Dermis microvascular lymphatic vessel endothelial cell (primary cell): ENCODE data around the gene HNRNPM. TPM values are rescaled to one million over a fixed set of nuclear protein-coding genes. Genes with fewer than 3 reads are reported as not detected.

Experiments
- DNase-seq, 2 donors: peaks; one replicate each; pipeline versions ENCODE4 v3.0.0 to v3.0.0-alpha.2; 2010; ENCODE audit warnings: low read depth in 2 of 2
- total RNA-seq: library from RNA; depleted of rRNA; stranded (reverse); fragments of >200 nt; gene quantifications from 2 replicates; pipeline ENCODE4 v1.2.1, GENCODE V29; 2014

The HNRNPM gene
- total RNA-seq, 1 donor from 2014 or later, result 68.3 TPM

DNA sequence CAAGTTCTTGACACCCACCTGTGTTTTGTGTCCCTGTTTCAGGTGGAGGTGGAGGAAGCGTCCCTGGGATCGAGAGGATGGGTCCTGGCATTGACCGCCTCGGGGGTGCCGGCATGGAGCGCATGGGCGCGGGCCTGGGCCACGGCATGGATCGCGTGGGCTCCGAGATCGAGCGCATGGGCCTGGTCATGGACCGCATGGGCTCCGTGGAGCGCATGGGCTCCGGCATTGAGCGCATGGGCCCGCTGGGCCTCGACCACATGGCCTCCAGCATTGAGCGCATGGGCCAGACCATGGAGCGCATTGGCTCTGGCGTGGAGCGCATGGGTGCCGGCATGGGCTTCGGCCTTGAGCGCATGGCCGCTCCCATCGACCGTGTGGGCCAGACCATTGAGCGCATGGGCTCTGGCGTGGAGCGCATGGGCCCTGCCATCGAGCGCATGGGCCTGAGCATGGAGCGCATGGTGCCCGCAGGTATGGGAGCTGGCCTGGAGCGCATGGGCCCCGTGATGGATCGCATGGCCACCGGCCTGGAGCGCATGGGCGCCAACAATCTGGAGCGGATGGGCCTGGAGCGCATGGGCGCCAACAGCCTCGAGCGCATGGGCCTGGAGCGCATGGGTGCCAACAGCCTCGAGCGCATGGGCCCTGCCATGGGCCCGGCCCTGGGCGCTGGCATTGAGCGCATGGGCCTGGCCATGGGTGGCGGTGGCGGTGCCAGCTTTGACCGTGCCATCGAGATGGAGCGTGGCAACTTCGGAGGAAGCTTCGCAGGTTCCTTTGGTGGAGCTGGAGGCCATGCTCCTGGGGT, 41.0 kb downstream of the HNRNPM start:
- no peak for DNase-seq

DNA sequence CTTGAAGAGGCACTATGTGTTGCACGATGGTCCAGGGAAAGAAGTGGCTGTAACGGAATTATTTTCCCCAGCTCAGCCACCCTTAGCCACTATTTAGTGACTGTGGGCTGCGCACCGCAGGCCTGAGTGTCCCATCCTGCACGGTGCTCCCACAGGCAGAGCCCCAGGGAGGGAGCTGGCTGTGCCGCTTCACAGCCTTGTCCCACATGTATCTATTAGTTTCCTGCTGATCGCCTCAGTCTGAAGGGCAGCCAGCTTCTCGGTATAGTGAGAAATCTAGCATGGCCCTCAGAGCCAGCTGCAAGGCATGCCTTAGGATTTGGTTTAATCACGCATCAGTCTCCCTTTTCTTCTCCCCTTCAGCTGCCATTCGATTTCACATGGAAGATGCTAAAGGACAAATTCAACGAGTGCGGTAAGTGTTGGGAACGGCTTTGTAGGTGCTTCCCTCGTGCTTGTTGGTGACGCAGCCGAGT, 41.9 kb downstream of the HNRNPM start:
- no peak for DNase-seq

DNA sequence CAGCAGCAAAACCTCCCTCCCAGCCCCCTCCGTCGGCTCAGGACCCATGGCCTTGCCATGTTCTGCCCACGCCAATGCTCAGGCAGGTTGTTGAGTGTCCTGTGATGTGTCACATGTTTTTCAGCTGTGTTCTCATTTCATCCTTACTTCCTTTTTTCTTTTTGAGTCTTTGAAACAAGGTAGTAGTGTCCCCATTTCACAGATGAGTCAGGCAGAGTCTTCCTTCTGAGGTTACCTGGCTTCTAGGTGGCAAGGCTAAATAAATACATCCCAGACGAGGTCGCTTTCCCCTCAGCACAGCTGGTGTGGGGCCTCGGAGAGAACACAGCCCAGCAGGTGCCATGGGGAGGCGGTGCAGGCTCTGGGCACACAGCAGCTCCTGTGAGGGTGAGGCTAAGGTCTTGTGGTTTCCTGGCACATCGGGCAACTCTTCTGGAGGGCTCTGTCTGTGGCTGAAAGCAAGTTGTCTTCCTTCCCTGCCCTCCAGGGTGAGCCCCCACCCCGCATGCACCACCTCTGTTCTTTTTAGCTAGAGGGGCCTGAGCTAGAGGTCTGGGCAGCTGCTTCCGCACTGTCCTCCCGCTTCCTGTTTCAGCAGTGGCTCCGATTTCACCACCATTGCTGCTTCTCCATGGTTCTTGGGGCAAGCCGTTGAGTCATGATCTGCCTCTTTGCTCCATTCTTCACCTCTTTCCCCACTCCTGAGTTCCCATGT, 42.5 kb downstream of the HNRNPM start:
- DNase-seq, result no peak

DNA sequence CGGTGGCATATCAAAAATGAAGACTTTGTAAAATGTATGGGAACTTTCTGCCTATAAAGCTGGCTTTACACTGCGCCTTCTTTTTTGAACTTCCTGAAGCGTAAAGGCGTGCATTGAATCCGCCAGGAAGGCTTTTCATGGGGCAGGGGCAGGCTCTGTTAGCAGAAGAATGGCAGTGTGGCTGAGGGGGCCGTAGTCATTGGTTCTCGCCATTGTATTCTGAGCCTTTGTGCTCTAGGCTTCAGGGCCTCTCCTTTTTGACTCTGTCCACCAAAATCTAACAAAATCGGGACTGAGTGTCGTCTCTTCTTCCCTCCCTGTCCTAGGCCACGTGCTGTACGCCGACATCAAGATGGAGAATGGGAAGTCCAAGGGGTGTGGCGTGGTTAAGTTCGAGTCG, 43.6 kb downstream of the HNRNPM start:
- DNase-seq, result no peak

DNA sequence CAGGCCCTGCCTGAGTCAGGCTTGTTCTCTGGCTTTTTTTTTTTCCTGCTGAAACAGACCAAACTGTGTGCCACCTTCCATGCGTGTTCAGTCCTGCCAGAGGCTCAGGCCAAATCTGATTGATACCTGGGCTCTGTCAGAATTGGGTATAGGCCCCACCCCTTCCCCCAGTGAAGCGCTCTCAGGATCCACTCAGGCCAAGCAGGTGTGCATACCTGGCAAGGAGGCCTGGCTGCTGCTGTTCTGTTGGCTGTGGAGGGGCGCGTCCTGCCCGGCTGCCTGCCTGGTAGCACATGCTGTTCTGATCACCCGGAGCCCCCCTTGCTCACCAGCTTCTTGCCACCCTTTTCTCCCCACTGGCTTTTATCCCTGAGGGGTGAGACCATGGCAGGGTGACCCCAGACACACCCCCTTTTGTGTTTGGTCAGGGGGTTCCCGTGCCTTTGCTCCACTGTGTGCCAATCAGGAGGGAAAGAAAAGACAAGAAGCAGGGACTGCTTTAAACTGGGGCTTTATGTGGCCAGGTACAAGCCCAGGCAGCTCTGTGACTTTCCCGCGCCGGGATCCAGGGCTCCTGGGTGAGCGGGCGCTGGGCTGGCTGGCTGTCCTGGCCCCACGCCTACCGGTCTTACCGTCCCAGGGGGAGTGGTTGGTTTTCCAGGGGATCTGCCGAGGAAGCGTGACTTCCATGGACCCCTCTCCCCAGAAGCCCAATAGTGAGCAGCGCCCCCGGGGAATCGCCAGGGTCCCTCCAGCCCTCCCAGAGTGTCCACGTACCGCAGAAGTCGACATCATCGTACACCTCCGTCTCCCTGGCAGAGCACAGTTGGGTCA, 45.0 kb downstream of the HNRNPM start:
- no peak for DNase-seq

DNA sequence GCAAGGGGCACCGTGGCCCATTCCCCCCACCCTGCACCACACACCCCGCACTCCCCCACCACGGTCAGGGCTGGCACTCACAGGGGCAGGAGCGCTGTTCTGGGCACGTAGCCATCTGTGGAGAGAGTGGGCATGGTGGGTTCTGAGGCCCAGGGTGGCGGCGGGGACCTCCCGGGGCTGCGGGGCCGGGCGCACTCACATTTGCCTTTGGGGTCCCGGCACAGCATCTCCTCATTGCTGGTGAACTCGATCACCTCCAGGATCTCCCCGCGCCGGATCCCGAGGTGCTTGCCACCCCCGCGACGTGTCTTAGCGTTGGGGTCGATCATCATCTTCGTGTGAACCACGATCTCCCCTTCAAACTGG, 45.6 kb downstream of the HNRNPM start:
- DNase-seq, result no peak

DNA sequence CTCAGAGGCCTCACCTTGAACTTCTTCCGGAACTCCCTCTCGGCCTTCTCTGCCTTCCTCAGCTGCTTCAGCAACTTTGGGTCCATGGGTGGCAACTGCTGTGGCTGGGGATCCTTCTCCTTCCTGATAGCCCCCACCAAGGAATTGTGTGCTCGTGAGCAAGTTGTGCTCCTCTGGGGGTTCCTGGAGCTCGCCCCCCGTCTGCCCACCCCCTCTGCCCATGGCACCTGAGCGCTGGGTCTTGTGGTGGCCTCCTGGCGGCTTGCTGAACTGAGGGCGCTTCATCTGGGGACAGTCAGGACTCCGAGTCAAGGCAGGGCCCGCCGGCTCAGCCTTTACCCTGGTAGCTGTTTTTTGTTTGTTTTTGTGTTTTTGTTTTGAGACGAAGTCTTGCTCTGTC, 46.1 kb downstream of the HNRNPM start:
- no peak for DNase-seq

DNA sequence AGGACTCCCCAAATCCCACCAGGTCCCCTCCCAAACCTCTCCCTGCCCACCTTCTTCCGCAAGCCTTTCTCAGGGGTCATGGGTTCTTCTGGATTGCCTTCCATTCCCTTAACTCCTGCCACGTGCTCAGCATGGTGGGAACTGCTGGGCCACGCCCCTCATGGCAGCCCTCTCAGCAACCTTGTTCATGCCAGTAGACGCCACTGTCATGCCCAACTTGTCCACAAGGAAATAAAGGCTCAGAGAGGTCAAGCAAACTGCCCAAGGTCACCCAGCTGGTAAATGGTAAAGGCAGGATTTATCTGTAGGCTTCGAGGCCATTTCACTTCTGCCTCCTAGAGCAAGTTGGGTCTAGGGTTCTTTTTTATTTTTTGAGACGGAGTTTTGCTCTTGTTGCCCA, 46.8 kb downstream of the HNRNPM start:
- no peak for DNase-seq

DNA sequence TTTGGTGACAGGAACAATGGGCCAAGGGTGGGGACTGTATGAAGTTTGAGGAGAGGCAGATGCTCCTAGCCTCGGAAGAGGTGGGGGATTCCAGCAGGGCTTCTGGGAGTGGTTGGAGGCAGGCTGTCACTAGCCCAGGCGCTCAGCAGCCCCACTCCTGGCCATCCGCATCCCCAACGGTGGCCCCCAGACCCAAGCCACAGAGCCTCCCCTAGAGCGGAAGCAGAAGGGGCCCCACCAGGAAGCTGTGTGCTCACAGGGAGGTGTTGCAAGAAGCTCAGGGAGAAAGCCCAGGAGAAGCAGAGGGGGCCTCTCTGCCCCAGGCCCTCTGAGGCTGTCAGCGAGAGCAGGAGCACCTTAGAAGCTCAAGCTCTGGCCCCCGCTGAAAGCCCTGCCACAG, 49.4 kb downstream of the HNRNPM start:
- DNase-seq, result no peak

DNA sequence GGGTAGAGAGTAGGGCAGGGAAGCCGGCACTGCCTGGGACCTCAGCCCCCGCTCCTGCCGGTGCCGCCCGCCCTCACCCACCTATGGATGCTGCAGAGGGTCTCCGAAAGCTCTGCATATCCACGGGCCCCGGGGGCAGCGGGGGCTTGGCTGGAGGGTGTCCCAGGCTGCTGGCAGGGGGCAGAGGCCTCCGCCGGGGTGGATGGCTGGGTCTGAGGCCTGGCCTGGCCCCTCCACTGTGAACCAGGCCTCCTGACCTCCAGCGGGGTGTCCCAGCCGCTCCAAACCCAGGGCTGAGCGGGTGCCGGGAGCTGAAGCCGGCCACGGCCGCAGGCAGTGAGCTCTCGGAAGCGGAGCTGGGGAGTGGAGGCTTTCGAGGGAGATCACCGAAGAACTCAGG, 53.5 kb downstream of the HNRNPM start:
- no peak for DNase-seq

DNA sequence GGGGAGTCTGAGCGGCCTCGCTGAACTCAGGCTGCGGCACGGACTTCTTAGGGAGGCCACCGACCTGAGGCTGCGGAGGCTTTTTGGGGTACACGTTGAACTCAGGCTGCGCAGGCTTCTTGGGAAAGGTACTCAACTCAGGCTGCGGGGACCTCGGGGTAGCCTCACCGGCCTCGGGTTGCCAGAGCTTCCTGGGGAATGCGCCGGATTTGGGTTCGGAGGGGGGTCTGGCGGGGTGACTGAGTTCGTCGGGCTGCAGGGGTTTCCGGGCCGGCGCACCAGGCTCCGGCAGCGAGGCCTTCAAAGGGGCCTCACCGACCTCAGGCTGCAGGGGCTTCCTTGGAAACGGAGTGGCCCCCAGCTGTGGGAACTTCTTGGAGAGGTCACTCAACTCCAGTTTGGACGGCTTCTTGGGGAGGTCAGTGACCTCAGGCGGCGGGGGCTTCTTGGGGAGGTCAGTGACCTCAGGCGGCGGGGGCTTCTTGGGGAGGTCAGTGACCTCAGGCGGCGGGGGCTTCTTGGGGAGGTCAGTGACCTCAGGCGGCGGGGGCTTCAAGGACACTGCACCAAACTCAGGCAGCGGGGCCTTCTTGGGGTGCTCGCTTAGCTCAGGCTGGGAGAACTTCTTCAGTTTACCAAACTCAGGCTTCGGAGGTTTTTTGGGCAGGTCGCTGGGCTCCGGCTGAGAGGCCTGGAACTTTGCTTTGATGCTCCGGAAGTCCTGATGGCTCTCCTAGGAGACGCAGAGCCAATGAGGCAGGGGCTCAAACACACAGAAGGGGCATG, 54.5 kb downstream of the HNRNPM start:
- DNase-seq, result no peak

DNA sequence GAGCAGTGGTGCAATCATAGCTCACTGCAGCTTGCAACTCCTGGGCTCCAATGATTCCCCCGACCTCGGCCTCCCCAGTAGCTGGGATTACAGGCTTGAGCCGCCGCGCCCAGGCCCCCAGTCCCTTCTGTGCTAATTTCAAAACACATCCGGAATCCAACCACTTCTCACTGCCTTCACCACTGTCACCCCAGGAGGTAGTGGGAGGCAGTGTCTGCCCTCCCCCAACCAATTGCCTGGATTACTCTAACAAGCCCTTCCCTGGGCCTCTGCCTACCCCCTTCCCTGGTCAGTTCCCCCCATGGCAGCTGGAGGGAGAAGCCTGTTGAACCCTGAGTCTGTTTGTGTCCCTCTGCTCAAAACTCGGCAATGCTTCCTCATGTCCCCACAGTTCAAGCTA, 55.4 kb downstream of the HNRNPM start:
- DNase-seq, result no peak

DNA sequence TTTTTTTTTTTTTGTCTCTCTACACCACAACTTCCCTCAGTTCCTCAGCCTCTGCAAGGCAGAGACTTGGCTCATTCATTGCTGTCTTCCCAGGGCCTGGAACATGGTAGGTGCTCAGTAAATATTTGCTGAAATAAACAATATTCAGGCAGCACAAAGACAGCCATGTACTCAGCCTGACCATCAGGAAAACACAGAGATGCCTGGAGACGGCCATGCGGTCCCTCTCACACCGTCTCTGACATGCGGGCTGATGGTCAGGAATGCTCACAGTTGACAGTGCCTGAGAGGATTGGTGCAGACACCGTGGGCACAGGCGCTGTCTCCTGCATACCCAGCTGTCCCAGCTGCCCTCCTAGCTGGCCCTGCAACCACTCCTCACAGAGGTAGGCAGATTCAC, 56.7 kb downstream of the HNRNPM start:
- DNase-seq, result no peak

DNA sequence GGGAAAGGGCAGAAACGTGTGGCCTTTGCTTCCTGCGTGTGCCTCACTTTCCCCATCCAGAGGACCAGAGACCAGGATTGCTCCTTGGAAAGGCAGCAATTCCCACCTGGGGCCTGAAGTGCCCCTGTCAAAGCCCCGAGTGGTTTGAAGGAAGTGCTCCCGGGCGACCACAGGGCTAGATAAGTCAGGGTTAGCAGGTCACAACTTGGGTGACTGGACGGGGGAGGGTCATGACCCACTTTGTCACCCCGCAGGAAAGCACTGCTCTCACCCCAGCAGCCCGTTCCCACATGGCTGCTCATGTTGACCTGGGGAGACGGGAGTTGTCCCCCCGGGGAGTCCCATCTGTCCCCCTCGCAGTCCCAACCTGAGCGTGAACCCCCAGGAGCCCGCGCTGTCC, 57.2 kb downstream of the HNRNPM start:
- DNase-seq, result no peak

DNA sequence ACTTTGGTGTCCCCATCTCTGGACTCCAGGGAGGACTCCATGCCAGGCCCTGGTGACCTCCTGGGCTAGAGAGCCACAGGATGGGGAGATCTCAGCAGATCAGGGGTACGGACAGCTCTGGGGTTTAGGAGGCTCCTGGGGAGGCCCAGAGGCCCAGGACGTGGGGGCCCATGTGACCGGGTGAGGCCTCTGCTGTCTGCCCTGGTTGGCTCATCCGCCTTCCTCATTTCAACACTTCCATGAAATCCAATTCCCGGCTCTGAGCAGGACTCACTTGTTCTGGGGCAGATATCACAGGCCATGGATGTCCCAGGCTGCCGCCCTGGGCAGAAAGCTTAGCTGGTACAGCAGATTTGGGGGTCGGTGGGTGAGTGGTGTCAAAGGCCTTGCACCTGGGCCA, 58.7 kb downstream of the HNRNPM start:
- DNase-seq, result no peak

DNA sequence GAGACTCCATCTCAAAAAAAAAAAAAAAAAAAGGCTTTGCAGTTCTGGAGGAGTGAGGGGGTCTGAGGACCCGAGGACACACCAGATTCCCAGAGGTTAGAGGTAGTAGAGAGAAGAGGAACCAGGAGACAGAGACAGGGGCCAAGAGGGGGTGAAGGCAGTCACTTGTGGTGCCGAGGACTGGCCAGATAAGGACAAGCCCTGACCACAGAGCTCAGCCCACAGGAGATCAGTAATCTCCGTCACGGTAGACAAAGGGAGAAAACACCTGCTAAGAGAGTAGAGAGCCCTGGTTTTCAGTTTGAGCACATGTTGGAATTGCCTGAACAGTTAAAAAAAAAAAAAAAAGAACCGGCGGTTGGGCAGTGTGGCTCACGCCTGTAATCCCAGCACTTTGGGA, 59.4 kb downstream of the HNRNPM start:
- no peak for DNase-seq

DNA sequence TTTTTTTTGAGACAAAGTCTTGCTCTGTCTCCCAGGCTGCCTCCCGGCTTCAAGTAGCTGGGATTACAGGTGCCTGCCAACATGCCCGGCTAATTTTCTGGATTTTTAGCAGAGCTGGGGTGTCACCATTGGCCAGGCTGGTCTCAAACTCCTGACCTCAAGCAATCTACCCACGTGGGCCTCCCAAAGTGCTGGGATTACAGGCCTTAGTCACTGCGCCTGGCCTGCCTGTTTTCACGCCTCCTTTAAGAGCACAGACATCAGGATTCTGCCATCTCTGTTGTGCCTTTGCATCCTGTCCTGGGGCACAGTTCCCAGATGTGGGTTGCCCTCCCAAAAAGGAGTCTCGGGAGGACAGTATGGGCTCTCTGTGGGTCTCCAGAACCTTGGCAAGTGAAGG, 60.1 kb downstream of the HNRNPM start:
- no peak for DNase-seq

DNA sequence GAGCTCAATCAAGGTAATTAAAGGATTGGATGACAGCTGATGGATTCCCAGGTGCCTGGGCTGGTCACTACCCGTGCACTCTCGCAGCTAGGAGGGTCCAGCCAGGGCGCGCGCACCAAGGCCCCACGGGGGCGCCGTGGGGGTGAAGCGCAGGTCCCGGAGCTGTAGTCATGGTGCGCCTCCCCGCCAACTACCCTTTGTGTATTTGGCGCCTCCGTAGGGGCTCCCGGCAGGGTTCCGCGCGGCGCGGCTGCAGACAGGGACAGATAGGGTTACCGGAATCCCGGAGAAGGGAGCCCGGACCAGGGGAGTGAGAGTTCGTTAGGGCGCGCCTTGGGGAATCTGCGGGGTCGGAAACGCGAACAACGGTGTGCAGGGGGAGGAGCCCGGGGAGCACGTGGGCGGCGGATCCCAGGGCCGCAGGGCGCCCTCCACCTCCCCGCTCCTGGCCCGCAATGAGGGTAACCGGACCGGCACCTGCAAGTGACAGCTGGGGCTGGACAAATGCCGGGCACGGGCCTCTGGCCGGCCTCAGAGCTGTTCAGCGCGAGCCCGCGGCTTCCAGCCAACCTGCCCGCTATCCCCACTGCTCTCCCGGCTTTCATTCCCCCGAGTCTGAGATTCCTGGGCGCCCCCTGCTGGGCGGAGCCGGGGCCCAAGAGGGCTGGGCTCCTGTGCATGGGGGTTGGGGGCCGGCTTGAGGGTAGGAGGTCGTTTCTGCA, 61.1 kb downstream of the HNRNPM start:
- peak; percentile 40 to 71 for DNase-seq

DNA sequence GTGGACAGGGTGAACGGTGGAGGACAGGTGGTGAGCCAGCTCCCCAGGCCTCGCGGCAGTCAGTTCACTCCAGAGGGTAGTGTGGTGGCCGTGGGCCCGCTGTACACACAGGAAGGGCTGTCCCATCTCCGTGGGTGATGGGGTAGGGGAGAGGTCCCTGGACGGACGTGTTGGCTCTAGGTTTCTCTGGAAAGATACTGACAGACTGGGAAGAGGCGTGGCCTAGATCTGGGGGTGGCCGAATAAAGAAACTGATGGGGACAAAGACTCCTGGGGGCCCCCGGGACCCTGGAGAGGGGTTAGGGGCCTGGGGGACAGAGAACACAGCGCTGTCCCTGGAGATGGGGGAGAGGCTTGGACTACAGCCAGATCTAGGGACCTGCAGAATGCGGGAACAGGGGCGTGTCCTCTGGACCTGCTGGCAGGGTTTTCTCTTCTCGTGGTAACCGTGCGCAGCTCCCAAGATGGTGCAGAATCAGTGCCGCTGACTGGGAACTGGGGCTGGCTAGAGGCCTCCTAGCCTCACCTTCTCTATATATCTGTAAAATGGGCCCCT, 61.7 kb downstream of the HNRNPM start:
- no peak for DNase-seq

DNA sequence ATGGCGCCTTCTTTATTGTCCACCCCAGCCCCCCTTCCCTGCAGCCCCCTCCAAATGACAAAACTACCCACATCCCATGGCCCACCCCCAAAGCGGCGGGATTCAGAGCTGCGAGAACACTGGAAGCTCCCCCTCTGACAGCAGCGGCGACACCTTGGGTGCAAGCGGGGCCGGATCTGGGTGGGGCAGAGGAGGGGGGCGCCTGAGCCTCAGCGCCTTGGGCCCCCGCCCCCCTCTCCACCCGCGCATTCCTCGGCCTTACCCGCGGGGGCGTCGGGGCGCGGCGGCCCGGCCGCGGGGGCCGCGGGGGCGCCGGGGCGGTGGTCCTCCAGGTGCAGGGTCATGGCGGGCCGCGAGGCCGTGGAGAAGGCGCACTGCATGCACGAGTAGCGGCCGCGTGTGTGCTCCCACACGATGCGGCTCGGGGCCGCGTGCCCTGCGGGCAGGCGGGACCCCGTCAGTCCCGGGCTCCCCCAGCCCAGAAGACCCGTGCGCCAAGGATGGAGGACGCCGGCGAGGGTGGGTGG, 65.9 kb downstream of the HNRNPM start:
- DNase-seq, result no peak
